GM19395 (cell line): Measurements from ENCODE around the gene MYO1E.

Experiments used
- ATAC-seq: cut with Tn5 transposase; IDR thresholded peaks from one replicate; pipeline ENCODE4 v1.9.1; 2021; ENCODE audit warnings: mild to moderate bottlenecking, moderate library complexity; ENCODE audit not compliant: unreplicated experiment

The MYO1E gene

DNA sequence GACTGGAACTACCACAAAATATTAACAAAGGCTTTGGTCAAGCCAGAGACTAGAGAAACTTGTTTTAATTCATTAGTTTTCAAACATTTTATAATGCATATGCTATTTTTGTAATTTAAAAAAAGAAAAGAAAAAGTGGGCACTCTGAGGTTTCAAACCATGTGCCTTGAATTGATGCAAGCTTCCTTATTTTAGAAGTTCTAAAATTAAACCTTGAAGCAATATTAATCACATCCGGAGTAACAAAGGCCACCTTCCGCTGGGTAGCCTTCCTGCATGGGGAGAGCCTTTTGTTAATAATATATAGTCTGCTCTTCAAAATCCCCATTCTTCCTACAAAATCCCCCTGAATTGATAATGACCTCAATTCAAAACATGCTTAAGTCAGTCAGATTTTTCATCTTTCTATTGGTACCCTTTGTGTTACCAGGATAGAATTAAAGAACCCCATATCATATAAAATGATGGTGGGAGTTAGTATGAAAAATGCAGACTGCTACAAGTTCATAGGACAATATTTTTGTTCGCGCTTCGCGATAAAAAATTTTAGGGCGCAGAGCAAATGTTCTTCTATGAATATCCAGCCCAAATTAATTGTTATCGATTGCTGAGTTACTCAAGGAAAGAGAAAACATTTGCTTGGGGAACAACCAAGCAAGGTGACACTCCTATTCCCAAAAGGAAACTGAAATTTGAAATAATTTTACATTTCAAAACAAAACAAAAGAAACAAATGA is 135.4 kb downstream of the MYO1E start:
- peak; percentile 71 for ATAC-seq

DNA sequence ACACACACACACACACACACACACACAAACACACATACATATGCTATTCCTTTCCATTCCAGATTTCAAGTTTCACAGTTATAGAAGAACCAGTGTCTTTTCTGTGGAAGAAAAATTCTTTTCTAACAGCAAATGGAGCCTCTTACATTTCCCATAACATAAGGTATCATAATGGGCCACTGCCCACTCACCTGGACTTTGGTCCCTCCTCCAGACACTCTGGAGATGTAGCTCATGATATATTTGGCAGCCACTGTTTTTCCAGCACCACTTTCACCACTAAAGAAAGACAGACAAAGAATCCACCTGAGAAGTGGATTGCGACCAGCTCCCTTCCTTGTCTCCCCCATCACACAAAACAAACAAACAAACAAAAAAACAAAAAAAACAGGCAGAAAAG is 136.3 kb downstream of the MYO1E start:
- no peak for ATAC-seq

DNA sequence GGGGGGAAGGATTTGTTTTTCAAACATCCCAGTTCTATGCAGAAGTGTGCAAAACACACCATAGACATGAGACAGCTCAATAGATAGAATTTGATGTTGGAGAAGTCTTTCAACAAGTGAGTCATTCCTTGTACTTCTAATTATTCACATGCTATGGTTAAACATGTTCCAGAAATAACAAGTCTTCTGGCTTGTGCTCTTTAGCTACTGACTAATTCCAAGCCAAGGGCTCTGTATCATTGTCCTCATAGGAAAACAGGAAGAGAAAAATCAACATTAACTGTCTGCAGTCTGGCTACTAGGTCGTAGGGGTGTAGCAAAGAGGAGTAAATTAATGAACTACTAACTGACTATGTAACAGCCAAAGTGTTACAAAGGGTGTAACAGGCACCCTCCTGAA is 140.2 kb downstream of the MYO1E start:
- no peak for ATAC-seq

DNA sequence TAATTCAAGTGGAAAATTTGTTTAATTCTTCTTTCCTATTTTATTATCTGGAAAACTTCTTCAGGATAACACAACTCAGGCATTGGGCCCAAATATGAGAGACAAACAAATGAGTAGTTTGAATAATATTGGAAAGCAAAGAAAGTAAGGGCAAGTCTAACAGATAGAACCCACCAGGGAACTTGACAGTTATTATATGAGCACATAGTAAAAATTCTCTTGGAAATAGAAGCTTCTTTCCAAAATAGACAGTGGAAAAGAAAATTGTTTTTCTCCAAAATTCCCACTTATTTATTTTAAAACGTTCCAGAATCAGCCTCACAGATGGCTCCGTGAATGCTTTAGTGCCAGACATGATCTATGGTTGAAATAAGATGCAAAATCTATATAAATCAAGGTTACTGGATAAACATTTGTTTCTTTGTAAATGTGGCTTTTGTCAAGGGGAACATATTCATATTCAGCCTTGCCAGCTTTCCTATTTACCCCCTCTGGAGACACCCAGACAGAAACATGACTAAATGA is 142.1 kb downstream of the MYO1E start:
- no peak for ATAC-seq

DNA sequence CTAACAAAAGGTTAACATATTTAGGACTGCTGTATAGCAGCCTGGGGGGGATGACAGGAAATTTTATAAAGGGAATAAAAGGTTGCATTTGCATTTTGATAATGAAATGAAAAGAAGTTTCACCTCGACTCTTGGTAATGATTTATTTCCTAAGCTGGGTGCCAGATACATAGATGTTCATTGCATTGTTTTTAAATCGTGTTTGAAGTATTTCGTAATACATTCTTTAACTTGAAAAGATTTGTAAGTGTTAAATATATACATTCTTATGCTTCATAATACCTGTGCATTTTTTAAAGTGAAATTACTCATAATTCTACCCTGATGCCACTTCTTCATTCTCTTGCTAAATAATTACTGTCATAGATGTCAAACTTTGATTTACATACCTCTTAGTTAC is 143.2 kb downstream of the MYO1E start:
- no peak for ATAC-seq

DNA sequence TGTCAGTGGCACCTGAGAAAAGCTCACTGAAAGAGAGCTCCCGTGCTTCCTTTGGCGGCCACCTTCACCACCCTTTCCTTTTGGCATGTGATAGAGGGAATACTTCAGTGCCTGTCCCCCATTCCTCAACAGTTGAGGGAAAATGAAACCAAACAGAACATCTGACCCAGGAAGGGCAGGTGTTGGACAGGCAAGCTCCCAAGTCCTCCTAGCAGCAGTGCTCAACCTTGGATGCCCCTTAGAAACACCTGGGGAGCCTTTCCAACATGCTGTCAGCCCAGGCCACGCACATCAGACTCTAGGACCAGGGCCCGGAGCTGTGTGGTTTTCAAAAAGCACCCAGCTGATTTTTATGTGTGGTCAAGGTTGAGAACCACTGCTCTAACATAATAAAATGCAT is 143.7 kb downstream of the MYO1E start:
- ATAC-seq = no peak

DNA sequence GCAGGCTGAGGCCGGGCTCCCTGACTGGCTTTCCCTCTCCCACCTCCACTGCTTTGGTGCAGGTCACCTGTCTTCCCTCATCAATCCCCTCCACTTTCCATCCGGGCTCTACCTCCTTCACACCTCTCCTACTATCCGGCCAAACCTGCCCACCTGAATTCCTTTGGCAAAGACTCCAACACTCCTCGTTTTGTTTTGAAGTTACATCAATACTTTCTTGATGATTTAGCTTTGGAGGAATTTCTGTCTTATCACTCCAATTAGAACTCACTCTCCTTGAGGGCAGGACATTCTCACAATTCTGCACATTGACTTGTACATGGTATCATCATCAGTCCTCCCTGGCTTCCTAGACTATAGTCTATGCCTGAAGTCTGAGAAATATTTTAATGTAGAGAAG is 145.7 kb downstream of the MYO1E start:
- ATAC-seq = no peak

DNA sequence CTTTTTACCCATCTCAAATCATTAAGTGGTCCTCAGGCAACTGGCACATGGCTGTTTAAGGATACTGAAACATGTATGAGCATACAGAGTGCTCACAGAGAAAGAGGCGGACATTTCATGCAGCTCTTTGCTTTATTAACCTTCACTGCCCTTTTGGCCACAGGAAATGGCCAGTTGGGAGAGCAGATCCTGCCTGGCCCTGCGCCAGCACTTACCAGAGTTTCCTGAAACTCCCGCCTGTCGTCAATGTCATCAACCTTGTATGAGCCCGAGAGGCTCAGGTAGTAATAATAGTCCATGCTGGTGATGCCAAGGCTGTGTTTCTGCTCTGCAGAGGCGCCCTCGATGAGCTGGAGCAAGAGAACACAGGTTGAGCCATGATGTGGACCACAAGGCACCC is 148.2 kb downstream of the MYO1E start:
- no peak for ATAC-seq

DNA sequence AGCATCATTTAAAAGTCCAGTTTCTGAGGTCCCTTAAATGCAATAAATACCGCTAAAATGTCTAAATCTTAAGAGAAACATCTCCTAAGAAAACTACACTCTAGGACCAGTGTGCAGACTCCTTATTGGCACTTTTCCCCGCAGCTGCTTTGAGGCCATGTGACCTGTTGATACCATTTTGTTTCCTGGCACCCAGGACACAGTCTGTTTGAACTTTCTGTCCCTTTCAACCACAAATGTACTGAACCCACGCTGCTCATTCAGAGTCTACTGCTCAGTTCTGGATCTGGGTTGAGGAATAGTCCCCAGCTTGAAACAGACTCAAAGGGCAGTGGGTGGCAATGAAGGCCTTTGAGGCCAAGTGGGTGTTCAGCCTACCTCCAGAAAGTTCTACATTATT is 148.9 kb downstream of the MYO1E start:
- ATAC-seq = no peak

DNA sequence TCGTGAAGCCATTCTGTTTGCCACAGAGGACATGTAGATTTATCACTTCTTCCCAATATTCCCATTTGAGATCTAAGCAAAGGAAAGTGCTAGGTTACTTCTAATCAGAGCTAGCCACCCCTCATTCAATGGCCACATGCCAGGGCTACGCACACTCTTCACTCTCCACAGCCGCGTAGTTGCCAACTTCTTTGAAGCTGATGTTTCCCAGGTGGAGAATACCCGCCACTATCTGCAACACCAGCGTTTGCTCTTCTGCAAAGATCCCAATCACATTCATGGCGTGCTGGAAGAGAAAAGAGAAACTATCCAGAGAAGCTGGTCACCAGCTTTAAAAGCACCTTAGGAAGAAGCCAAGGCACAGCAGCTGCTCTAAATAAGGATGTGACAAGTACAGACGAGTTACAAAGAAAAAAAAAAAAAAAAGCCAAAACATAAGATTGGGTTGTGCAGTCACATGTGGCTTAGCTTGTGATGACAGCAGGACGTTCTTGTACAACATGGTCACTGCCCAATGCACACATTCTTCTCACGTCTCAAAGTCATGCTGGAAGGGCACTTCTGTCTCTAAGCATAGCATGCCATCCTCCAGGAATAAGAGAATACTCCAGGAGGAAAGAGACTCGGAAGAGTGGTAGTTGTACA is 149.6 kb downstream of the MYO1E start:
- no peak for ATAC-seq

DNA sequence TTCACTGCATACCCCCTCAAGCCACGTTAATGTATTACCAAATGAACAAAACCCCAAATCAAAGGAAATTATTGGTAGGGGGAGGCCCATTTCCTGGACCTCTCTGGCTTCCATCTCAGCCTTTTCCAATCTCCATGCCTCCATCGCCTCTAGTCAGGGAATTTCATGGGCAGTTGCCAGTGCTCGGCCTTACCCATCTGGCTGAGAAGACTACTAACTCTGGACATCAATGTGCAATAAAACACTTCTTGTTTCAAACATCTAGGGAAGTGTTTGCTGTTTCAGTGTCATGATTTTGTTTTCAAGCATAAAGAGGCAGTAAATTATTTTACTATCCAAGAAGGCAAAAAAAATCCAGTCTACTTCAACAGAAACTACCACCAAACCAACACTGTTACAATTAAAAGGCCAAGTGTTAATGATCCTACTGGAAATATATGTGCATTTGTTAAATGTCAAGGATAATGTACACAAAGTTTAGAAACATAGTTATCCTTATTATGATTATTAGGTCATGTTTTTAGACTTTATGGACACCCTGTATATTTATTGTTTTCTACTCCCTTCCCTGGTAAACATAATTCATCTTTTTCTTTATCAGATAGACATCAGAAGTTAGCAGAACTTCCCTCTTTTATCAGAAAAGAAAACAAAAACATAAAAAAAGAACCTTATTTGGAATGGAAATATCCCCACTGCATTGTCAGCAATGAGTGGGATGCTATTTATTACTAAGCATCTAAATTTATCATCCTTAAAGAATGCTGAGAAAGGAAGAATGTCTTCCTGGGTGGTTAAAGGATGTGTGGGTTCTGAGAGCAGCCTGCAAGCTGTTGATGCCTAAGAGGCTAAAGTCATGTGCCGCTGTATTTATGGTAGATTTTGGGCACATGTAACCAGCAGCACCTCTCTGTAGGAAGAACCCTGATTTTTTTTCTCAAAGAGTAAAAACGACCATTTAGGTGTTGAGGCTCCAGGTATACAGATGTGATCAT is 150.9 kb downstream of the MYO1E start:
- ATAC-seq = no peak

DNA sequence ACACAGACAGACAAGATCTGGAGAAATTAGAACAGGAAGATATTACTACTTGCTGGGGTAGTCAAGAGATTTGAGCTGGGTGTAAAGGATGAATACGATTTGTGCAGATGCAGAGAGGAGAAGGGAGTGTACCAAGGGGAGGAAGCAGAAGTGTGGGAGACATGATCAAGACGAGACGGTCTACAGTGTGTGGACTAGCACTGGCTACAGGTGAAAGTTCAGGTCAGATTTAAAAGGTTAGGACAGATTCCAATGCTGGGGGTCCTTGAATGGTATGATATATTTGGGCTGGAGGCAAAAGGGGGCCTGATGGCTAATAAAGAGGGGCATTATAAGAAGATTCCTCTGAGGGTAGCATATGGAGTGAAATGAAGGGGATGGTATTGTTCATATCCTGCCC is 154.0 kb downstream of the MYO1E start:
- no peak for ATAC-seq

DNA sequence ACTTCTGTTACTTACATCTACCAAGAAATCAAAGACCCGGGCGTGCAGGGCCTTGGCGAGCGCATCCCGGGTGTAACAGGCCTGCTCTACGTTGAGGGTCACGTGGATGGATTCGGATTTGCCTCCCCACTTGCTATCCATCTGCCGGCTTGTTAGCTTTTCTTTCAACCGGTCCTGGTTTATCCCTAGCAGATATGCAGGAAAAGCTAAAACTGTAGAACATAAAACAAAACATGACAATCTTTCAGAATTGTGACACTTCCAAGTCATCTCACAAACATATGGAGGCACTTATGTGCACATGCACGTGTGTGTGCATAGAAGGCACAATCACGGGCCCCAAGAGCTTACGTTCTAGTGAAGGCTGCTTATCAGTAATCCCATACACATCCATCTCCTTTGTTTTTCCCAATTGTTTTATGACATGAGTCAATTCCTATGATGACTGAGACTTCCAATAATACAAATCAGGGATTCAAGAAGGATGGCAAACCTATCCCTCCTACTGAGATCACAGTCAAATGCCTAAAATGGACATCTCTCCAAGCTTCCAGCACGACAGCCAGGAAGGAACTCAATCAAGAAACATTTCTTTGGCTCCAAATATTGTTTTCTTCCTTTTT is 154.7 kb downstream of the MYO1E start:
- no peak for ATAC-seq

DNA sequence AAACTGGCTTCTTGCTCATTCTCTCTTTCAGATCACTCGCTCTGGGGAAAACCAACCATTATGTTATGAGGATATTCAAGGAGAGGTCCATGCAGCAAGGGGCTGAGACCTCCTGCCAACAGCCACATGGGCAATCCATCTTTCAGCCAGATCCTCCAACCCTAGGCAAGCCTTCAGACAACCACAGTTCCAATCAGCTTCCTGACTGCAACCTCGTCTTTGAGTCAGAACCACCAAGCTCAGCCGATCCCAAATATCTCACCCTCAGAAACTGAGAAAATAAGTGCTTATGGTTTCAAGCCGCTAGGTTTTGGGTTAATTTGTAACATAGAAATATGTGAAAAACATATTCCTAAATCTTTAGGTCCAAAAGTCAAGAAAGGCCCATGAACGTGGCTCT is 155.8 kb downstream of the MYO1E start:
- no peak for ATAC-seq

DNA sequence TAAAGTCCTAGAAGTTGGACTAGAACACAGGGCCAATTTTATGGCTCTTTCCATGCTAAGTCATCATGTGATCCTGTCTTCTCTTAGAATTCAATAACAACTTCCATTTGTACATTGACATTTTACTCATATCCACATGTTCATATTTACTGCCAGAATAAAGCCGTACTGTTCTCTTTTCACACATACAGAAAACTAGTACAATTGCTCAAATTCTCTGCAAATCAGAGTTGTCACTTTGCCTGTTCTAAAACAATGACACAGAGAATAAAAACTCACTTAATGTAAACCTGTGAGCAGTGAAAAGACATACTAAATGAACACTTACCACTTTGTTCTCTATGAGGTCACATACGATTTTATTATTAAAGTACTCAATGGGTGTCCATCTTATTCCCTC is 162.5 kb downstream of the MYO1E start:
- no peak for ATAC-seq

DNA sequence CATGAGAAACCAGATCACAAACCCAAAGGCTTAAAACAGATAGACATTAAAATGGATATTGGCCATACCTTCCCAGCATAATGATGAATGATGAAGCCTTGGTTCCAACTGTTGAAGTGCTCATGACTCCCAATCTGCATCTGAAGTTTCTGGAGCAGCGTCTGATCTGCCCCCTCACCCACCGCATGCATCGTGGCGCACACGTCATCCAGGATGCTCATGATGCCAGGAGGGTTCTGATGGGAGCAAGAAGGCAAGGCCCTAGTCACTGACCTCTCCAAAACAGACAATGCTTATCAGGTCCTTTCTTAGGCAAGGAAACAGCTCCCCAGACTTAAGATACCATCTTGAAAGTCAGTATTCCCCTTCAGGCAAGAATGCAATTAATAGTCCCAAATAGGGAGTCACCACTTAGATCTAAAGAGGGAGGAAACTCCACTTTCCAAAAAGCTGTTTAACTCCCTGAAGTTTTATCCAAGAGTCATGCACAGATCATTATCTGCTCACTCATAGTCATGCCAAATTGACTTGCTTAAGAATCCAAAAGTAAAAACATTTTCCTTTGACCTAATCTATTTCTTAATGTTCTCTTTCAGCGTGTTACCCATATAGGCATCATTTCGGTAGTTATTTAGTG is 163.9 kb downstream of the MYO1E start:
- ATAC-seq = no peak

DNA sequence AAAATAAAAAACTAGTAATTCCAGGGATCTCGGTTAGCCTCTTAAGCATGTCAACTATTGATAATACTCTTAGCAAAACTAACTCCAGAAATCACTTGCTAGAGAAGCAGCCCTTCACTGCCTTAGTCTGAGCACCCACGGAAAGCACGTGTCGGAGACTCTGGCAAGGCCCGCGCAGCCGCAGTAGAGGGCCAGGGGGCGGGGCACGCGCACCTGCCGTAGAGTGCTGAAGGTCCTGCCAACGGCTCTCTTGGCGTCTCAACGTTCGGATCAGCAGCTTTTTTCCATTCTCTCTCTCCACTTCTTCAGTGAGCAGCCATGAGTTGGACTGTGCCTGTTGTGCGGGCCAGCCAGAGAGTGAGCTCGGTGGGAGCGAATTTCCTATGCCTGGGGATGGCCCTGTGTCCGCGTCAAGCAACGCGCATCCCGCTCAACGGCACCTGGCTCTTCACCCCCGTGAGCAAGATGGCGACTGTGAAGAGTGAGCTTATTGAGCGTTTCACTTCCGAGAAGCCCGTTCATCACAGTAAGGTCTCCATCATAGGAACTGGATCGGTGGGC is 166.0 kb downstream of the MYO1E start, which contains the start of gene LDHAL6B:
Gene LDHAL6B, plus strand, starts transcription at position 221 of the 561 bp plus-strand sequence. Its CDS starts 98 bp downstream, at position 319.
- no peak for ATAC-seq

DNA sequence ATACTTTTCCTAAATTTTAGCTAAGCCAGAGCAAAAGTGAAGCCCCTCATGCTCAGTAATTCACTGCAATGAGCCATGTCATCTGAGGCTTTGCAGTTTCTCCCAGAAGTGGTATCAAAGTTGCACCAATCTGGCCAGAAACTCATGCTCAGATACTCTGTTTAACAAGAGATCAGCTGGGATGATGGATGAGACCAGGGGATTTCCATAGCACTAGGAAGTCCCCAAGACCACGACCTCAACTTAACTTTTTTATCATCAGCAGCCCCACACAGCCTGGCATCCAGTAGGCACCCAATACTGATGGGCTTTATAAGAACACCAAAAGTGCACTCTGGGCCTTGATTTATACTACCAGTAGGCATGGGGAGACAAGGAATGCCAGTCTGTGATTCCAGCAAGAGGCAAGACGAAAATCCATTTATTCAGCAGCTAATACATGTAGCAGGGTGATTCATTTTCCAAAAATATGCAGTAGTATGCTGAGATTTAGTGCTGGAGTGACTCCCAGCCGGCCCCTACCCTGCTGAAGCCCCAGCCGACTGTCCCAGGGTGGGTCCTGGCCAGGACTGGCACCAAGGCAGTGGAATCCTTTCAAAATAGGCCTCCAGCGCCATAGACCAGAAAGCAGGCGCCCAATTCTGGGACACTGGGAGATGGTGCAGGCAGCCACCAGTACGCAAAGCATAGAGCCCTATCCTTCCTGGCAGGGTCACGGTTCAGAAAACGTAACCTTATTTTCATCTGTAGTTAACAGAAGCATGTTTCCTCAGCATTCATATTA is 166.6 kb downstream of the MYO1E start:
- ATAC-seq = no peak

DNA sequence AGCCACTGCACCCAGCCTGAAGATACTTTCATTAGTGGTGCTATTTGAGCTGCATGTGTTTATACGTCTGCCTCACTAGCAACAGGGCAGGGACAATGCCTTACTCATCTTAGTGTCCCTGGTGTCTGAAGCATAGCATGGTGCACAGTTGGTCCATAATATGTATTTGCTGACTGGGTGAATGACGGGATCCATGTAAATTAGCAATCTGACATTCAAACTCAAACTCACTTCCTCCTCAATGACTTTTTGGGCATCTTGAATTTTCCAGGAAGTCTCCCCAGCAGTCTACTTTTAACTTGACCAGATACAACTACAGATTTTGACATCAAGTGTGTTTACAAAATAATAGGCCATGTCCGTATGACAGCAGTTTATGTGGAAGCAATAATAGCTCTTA is 169.0 kb downstream of the MYO1E start:
- no peak for ATAC-seq
